GM12864 (cell line): Measurements from ENCODE around the gene SOSTDC1.
"Not testable (repeated sequence)": the region's sequence is repeated elsewhere in the genome, so short reads cannot be mapped to it uniquely, and the experiment has no call there.

Experiments
- DNase-seq: peaks from one replicate; pipeline ENCODE4 v3.0.0-alpha.2; 2011; ENCODE audit warnings: low read depth
- H3K4me3 ChIP-seq: 2 replicates; pipeline ENCODE4 v1.5.1; 2011; ENCODE audit warnings: mild to moderate bottlenecking, low read depth, low read length, control low read depth
- CTCF ChIP-seq: IDR thresholded peaks from 2 replicates; pipeline ENCODE4 v1.5.1; 2011; ENCODE audit warnings: low read depth, mild to moderate bottlenecking, moderate library complexity, low read length, control low read depth, inconsistent platforms; ENCODE audit errors: missing control alignments

Gene SOSTDC1

GRCh38 chr7:16465469-16466361 lies at the start of gene SOSTDC1:
TSS of gene SOSTDC1 (minus strand) at chr7:16465738. CDS start at chr7:16465668, 70 bp downstream.
- no peak for TF ChIP-seq CTCF
- DNase-seq, result no peak
- H3K4me3 ChIP-seq, result no peak within 1 kb of the TSS

- no peak overlapping the region for H3K4me3 ChIP-seq
- no peak for DNase-seq
- no peak for TF ChIP-seq CTCF
Observed at GRCh38 chr7:16514729-16515128, 49.2 kb upstream of the SOSTDC1 start.

- no peak overlapping the region for H3K4me3 ChIP-seq
- no peak for TF ChIP-seq CTCF
- DNase-seq, result no peak
Observed at GRCh38 chr7:16514271-16514670, 48.7 kb upstream of the SOSTDC1 start.

- no peak for DNase-seq
- no peak for TF ChIP-seq CTCF
- H3K4me3 ChIP-seq, result no peak overlapping the region
Observed at GRCh38 chr7:16512097-16512496, 46.6 kb upstream of the SOSTDC1 start.

- H3K4me3 ChIP-seq, result no peak overlapping the region
- no peak for TF ChIP-seq CTCF
- no peak for DNase-seq
Observed at GRCh38 chr7:16511314-16511713, 45.8 kb upstream of the SOSTDC1 start.

GRCh38 chr7:16509829-16510228 lies 44.3 kb upstream of the SOSTDC1 start:
- DNase-seq, result no peak
- no peak overlapping the region for H3K4me3 ChIP-seq
- no peak for TF ChIP-seq CTCF

- H3K4me3 ChIP-seq, DNase-seq: not testable (repeated sequence)
Observed at GRCh38 chr7:16506422-16506821, 40.9 kb upstream of the SOSTDC1 start.
